Parathyroid adenoma (tissue), 2 donors: ENCODE results near the gene ARHGAP30.

Experiments
- H2AFZ ChIP-seq: fragments of 300-600 bp; sonication (generic); one replicate; pipeline ENCODE4 v1.7.0; 2017; ENCODE audit warnings: antibody characterized with exemption, mild to moderate bottlenecking
- H3K27ac ChIP-seq: fragments of 300-600 bp; sonication (generic); one replicate; pipeline ENCODE4 v1.7.0; 2017
- H3K27me3 ChIP-seq: fragments of 300-600 bp; sonication (generic); one replicate; pipeline ENCODE4 v1.7.0; 2017; ENCODE audit warnings: low read length; ENCODE audit not compliant: control insufficient read depth, insufficient read depth
- H3K36me3 ChIP-seq: fragments of 300-600 bp; sonication (generic); one replicate; pipeline ENCODE4 v1.7.0; 2017; ENCODE audit warnings: low read length; ENCODE audit not compliant: control insufficient read depth, insufficient read depth
- H3K4me1 ChIP-seq: fragments of 300-600 bp; sonication (generic); one replicate; pipeline ENCODE4 v1.7.0; 2017; ENCODE audit warnings: control low read depth
- H3K4me2 ChIP-seq: fragments of 300-600 bp; sonication (generic); one replicate; pipeline ENCODE4 v1.7.0; 2017; ENCODE audit warnings: low read length
- H3K4me3 ChIP-seq: fragments of 300-600 bp; sonication (generic); one replicate; pipeline ENCODE4 v1.7.0; 2017; ENCODE audit warnings: low read depth, low read length
- H3K79me2 ChIP-seq: fragments of 300-600 bp; sonication (generic); one replicate; pipeline ENCODE4 v1.7.0; 2017; ENCODE audit warnings: control low read depth
- H3K9ac ChIP-seq: fragments of 300-600 bp; sonication (generic); one replicate; pipeline ENCODE4 v1.7.0; 2017; ENCODE audit warnings: mild to moderate bottlenecking
- H3K9me3 ChIP-seq: fragments of 300-600 bp; sonication (generic); one replicate; pipeline ENCODE4 v1.7.0; 2017; ENCODE audit warnings: low read length; ENCODE audit not compliant: control insufficient read depth
- TF ChIP-seq, protein P1 (sequence below): fragments of 300-600 bp; sonication (generic); IDR thresholded peaks from one replicate; pipeline ENCODE4 v1.7.0; 2017; ENCODE audit warnings: antibody characterized with exemption, mild to moderate bottlenecking
- donor health status: primary hyperparathyroidism.

The ARHGAP30 gene

DNA sequence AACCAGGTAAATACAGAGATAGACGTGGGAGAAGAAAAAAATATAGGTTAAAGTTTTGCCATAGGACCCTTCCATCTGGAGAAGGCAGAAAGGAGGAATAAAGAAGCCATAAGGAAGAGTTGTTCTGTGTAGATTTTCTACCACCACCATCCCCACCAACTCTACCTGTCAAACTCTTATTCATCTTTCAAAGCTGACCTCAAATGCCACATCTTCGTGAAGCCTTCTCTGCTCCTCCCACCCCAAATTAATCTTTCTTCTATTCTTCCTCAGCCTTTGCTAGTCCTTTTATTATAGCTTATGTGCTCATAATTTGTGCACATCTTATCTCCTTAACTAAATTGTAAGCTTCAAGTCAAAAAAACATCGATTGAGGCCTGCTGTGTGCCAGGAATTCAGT, 20.9 kb upstream of the ARHGAP30 start:
- no peaks in the 10 kb centered on the region for H3K4me1 ChIP-seq
- H3K36me3 ChIP-seq, result no peaks in the 10 kb centered on the region
- H3K9me3 ChIP-seq, result no peaks in the 10 kb centered on the region
- H3K27me3 ChIP-seq, result no peaks in the 10 kb centered on the region
- H3K4me3 ChIP-seq, result no peak overlapping the region
- no peaks in the 10 kb centered on the region for H3K79me2 ChIP-seq
- H3K27ac ChIP-seq, result no peak overlapping the region
- H3K4me2 ChIP-seq, result no peak overlapping the region
- no peak overlapping the region for H3K9ac ChIP-seq
- no peak overlapping the region for H2AFZ ChIP-seq
- TF ChIP-seq, protein P1, sequence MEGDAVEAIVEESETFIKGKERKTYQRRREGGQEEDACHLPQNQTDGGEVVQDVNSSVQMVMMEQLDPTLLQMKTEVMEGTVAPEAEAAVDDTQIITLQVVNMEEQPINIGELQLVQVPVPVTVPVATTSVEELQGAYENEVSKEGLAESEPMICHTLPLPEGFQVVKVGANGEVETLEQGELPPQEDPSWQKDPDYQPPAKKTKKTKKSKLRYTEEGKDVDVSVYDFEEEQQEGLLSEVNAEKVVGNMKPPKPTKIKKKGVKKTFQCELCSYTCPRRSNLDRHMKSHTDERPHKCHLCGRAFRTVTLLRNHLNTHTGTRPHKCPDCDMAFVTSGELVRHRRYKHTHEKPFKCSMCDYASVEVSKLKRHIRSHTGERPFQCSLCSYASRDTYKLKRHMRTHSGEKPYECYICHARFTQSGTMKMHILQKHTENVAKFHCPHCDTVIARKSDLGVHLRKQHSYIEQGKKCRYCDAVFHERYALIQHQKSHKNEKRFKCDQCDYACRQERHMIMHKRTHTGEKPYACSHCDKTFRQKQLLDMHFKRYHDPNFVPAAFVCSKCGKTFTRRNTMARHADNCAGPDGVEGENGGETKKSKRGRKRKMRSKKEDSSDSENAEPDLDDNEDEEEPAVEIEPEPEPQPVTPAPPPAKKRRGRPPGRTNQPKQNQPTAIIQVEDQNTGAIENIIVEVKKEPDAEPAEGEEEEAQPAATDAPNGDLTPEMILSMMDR, result no peak

- Histone ChIP-seq H3K79me2 (no peaks in the 10 kb centered on the region), H3K9me3 (no peaks in the 10 kb centered on the region), H2AFZ (no peak overlapping the region), H3K27me3 (no peaks in the 10 kb centered on the region), H3K4me1 (no peaks in the 10 kb centered on the region), H3K4me2 (no peak overlapping the region), H3K9ac (no peak overlapping the region), H3K36me3 (no peaks in the 10 kb centered on the region), H3K27ac (no peak overlapping the region), H3K4me3 (no peak overlapping the region)
- TF ChIP-seq, protein P1, result no peak
Measured at GRCh38 chr1:161089938-161090337, 20.2 kb upstream of the ARHGAP30 start.

GRCh38 chr1:161089251-161089924, 19.7 kb upstream of the ARHGAP30 start, which contains the start of gene NECTIN4:
NECTIN4 (minus strand) TSS chr1:161089558; CDS start chr1:161089296, 262 bp downstream.
- no peaks in the 10 kb centered on the region for H3K36me3 ChIP-seq
- no peak within 1 kb of the TSS for H3K4me2 ChIP-seq
- no peak within 1 kb of the TSS for H3K9ac ChIP-seq
- no peaks in the 10 kb centered on the region for H3K79me2 ChIP-seq
- no peaks in the 10 kb centered on the region for H3K27me3 ChIP-seq
- H3K4me3 ChIP-seq, result no peak within 1 kb of the TSS
- H2AFZ ChIP-seq, result peak within 1 kb of the TSS; percentile 58
- TF ChIP-seq, protein P1, result no peak
- no peaks in the 10 kb centered on the region for H3K9me3 ChIP-seq
- H3K27ac ChIP-seq, result no peak within 1 kb of the TSS
- no peaks in the 10 kb centered on the region for H3K4me1 ChIP-seq

- H3K27me3 ChIP-seq, result no peaks in the 10 kb centered on the region
- no peak overlapping the region for H2AFZ ChIP-seq
- H3K4me3 ChIP-seq, result no peak overlapping the region
- H3K9ac ChIP-seq, result no peak overlapping the region
- no peaks in the 10 kb centered on the region for H3K9me3 ChIP-seq
- H3K27ac ChIP-seq, result no peak overlapping the region
- H3K79me2 ChIP-seq, result no peaks in the 10 kb centered on the region
- TF ChIP-seq, protein P1, result no peak
- no peak overlapping the region for H3K4me2 ChIP-seq
- no peaks in the 10 kb centered on the region for H3K4me1 ChIP-seq
- no peaks in the 10 kb centered on the region for H3K36me3 ChIP-seq
Measured at GRCh38 chr1:161088587-161089110, 19.0 kb upstream of the ARHGAP30 start.

DNA sequence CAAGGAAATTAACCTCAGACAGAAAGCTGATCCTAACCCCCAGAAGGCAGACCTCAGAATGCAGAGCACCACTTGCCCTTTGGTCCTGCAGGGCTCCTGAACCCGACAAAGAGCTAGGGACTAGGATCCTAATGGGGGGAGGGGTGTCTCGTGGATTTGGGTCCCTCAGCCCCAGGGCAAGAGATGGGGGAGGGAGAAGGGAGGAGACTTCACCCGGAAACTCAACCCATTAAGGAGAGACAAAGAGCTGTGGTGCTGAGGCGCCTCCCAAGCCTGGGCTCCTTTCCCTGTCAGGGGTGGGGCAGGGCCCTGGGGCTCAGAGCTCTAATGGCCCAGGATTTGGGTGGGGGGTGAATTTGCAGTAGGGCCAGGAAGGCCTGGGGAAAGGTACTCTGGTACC, 16.8 kb upstream of the ARHGAP30 start:
- Histone ChIP-seq H3K9ac (no peak overlapping the region), H3K4me1 (no peaks in the 10 kb centered on the region), H3K4me3 (no peak overlapping the region)

More for the DNA sequence above, 16.8 kb upstream of the ARHGAP30 start:
- H3K27me3 ChIP-seq, result no peaks in the 10 kb centered on the region
- no peaks in the 10 kb centered on the region for H3K79me2 ChIP-seq
- no peaks in the 10 kb centered on the region for H3K36me3 ChIP-seq
- TF ChIP-seq, protein P1, result no peak
- no peak overlapping the region for H2AFZ ChIP-seq
- no peaks in the 10 kb centered on the region for H3K9me3 ChIP-seq
- H3K4me2 ChIP-seq, result no peak overlapping the region
- H3K27ac ChIP-seq, result no peak overlapping the region
